GM19452 (cell line): ENCODE data around the gene DENND10.

ENCODE experiments used
- ATAC-seq: cut with Tn5 transposase; IDR thresholded peaks from one replicate; pipeline ENCODE4 v1.9.1; 2021; ENCODE audit not compliant: unreplicated experiment

The DENND10 gene, protein sequence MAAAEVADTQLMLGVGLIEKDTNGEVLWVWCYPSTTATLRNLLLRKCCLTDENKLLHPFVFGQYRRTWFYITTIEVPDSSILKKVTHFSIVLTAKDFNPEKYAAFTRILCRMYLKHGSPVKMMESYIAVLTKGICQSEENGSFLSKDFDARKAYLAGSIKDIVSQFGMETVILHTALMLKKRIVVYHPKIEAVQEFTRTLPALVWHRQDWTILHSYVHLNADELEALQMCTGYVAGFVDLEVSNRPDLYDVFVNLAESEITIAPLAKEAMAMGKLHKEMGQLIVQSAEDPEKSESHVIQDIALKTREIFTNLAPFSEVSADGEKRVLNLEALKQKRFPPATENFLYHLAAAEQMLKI

DNA sequence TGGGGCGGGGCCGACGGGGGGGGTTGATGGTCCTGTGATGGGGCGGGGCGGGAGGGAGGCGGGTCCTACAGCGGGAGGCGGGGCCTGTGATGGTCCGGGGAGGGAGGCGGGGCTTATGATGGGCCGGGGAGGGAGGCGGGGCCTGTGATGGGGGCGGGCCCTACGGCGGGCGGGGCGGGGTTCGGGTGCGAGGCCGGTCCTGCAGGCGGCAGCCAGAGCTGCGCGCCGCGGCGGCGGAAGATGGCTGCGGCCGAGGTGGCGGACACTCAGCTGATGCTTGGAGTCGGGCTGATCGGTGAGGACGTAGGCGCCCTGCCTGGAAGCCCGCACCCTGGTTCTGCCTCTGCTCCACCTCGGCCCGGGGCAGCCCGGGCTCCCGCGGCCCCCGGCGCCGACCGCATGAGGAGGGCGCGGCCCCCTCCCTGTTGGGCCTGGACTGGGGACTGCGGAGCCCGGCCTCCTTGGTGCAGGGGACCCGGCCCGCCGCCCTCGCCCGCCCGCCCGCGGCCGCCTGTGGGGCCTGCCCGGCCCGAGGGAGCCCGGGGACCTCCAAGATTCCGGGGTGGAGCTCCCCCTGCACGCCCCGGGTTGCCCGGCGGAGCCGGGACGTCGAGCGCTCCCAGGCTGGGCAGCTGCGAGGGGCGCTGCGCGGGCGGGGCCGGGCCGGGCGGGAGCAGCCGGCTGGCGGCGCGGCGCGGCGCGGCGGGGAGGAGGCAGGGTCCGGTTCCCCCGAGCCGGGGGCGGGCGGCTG lies at the start of gene DENND10:
Gene DENND10, plus strand, starts transcription at position 211 of the 751 bp plus-strand sequence. Its CDS starts 30 bp downstream, at position 241.
- ATAC-seq, result peak; percentile 93

DNA sequence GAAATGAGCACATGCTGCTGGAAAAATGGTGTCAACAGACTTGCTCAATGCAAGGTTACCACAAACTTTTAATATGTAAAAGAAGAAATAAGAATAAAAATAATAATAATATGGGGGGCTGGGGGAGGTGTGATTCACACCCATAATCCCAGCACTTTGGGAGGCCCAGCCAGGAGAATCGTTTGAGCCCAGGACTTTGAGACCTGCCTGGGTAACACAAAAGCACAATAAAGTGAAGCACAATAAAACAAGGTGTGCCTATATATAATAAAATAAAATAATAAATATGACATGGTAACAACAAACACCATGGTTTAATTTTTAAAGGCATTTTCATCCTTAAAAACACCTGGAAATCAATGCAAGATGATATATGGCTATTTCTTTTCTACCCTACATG lies 48.4 kb upstream of the DENND10 start:
- no peak for ATAC-seq

DNA sequence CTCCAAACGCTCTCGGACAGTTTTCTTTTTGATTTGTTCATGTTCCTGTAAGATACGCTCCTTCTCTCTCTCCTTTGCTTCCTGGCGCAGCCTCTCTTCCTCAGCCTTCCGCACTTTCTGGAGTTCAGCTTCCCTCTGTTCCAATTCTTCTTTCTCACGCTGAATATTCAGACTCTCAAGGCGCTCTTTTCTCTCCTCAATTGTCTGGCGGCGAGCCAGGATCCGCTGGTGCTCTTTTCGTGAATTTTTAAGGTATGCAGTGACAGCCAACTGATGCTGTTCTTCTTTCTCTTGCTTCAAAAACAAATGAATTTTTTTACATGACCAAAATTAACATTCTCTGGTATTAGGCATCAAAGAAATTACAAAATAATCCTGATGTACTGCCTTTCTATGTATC lies 45.9 kb upstream of the DENND10 start:
- no peak for ATAC-seq

DNA sequence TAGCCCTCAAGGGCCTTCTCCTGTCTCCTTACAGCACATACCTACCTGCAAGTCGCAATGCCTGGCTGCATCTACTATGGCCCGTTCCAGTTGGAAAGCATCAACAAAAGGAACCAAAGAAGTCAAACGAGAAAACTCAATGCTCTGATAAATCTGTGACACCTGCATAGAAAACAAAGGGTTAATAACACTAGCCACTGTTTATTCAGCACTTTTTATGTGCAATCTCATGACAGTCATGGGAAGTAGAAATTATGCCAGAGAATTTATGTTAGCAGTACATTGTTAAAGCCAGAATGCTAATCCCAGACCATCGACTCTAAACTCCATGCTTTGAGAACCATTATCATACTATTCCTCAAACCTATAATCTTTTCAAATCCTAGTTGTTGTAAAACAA lies 44.4 kb upstream of the DENND10 start:
- ATAC-seq, result no peak

DNA sequence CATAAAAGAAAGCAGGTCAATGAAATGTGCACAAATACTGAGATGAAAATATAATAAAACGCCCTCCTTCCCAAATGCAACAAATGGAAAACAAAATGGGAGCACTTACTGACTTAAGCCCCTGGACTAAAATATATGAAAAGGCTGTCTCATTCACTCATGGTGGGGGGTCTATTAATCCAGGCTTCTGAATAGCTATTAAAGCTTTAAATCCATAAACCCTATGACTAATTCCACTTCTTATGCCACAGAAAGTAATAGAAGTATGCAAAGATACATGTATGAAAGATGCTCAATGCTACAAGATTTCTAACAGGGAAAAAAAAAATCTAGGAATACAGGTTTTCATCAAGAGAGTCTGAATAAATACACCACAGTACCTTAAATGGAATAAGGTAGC lies 43.8 kb upstream of the DENND10 start:
- no peak for ATAC-seq

DNA sequence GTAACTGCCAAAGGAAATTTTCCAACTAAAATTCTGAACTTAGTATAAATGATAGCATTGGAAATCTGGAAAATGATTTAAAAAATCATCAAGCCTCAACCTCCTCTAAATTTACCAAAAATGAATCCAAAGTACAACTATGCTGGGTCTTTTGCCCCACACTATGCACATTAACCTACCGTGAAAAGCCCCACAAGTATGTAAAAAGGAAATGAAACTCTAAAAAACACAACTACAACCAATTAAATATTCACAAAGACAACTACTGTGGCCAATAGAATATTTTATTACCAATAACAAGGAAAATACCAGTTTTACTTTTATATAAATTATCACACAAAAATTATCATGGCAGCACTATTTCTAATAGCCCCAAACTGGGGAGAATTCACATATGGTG lies 42.6 kb upstream of the DENND10 start:
- no peak for ATAC-seq

DNA sequence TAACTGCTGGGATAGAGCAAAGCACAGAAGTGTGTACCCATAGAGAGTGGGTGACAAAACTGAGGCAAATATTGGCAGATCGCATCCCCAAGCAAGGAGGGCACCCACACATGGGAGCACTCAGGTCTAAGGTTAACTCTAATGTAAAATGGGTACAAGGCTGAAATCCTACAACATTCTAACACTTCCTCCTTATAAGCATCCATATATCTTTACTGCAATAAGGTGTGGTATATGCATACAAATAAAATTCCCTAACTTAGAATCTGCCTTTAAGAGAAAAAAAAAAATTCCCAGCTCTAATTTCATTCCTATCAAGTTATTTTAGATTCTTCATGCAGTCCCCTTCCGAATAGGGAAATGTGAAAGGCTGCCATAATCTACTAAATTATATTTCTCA lies 42.0 kb upstream of the DENND10 start:
- no peak for ATAC-seq

DNA sequence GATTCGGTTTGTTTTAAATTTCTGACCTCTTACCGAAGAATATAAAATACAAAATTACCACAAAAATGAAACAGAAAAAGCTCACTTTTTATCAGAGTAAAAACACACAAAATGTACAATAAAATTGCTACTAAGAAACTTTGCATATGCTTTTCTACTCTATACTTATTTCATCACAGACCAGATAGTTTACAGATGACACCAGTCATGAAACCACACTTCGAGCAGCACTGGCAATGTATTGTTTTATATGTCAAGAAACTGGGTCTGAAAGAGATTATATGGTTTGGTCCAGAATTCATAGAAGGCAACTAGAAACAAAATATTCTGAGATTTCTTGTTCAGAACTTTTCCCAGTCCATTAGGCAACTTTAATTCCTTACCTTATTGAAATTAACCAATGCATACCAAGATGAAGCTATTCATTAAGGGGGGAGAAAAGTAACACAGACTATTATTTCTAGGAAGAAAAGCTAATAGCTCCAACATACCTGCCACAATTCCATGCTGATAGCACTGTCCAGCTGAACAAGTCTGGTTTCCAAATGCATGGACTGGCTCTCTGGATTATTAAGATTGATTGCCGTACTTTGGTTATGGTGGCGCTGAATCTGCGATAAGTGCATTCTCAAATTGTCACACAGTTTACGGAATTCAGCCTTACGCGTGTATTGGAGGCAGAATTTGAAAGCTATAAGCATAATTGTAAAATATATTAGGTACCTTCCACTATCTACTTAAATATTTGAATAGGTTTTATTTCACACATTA lies 33.3 kb upstream of the DENND10 start:
- no peak for ATAC-seq

DNA sequence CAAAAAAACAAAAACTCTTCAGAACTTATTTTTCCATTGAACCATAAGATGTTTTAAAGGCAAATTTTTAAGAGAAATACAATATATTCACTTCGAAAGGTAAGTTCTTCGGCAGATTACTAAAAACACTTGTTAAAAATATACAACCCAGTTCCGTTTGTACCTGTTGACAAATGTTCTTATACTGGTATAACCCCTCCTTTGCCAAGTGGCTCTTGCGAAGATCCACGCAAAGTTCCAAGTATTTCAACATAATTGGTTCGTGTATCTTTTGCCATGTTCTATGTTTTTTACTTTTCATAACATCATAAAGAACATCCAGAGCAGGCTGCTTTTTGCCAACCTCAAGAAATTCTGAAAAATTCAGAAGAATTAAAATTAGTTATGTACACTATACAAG lies 30.3 kb upstream of the DENND10 start:
- no peak for ATAC-seq

DNA sequence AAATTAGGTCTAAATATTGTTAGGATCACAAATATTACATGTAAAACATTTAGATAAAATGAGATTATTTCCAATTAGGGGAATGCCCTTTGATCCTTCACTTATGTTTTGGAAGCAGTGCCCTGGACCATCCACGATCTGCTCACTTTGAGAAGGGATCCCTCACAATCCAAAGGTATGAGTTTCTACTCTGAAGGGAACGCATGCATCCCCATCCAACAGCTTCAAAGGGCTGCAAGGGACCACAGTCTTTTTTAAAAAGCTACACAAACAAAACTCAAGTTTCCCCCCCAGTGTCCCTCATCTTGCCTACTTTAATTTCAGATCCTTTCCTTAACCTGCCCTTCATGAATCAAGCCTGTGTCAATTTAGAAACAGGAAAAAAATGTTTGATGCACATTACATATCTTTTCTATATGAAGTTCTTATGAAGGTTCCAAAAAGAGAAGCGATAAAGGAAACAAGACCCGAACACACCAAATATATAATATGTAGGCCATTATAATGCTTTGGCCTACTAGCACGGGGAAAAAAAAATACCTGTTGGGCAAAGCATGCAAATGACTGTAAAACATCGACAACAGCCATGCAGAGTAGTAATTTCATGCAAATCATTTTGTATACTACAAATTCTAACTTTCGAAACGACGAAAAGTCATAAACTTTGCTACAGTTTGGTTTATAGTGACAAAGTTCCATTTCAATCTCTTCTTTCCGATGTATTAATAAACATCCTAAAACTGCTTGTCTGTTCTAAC lies 25.3 kb upstream of the DENND10 start:
- ATAC-seq, result no peak

DNA sequence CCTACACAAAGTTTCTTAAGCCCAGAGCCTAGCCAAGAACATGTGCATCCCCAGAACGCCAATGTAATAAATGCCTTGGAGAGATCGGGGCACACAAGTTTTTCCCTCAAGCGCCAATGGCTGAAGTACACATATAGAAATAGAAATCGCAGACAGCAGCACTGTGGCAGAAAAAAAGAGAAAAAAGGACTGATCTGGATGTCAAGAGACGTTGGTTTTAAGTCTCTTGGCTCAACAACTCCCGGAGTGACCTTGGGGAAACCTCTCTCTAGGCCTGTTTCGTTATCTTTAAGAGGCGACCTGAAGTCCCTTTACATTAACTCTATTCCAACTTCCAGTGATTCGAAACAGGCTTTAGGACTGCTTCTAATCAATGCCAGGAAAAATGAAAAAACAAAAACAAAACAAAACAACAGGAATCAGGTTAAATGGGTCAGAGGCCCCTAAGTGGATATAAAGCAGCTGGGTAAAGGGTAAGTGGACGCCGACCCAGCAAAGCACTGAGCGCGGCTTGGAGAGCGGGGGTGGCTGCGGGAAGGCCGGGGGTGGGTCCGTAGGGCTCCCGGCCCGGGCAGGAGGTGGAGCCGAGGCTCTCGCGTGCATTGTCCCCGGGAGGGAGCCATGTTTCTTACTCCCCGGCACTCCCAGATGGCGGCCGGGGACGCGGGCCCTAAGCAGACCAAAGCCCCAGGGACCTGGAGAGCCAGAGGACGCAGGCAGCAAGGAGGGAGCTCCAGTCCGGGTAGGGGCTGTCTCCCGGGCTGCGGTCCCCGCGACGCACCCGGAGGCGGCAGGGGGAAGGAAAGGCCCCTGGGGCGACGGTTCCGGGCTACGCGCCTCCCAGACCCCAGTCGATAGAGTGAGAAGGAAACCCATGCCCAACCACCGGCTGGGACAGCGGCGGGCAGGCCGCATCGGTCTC lies 24.1 kb upstream of the DENND10 start:
- ATAC-seq, result peak; percentile 63

DNA sequence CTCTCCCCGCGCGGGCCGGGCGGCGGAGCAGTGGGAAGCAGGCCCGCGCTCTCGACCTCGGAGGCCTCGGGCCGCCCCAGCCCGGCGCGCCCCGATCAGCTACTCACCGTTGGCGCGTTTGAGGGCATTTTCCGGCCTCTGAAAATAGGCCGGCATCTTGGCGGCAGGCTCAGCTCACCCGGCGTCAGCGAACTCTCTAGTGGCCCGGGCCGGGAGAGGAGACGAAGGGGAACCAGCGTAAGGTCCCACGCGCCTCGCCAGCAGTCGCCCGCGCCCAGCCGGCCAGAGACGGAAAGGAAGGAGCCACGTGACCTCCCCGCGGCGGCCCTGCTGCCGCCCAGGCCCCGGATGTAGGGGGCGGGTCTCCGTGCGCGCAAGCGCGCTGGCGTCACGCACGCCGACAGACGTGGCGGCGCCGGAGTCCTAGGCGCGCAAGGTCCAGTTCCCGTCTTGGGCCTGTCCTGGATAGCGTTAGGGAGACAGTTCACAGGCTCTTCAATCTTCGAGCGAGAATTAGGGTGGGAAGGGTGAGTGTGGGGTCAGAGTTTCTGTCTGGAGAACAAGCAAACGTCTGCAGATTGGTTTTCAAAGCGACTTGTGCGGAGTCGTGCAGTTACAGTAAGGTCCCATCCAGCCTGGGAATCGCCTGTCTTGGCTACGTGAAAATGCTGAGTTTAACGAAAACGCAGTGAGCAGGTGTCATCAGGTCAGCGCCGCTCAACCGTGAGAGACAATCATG lies 23.2 kb upstream of the DENND10 start, which contains the start of gene EIF3A:
Gene EIF3A, minus strand, starts transcription at position 297 of the 739 bp plus-strand sequence. Its CDS starts 141 bp downstream, at position 156.
- ATAC-seq, result peak; percentile 74

DNA sequence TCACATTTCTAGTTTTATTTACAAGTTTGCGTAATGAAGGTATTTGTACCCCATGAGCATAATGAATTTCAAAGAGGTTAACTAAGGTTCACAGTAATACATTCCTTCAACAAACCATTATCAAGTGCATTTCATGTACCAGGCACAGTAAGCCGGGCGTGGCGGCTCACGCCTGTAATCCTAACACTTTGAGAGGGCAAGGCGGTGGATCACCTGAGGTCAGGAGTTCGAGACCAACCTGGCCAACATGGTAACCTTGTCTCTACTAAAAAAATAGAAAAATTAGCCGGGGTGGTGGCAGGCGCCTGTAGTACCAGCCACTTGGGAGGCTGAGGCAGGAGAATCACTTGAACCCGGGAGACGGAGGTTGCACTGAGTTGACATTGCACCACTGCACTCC lies 19.0 kb upstream of the DENND10 start:
- no peak for ATAC-seq

DNA sequence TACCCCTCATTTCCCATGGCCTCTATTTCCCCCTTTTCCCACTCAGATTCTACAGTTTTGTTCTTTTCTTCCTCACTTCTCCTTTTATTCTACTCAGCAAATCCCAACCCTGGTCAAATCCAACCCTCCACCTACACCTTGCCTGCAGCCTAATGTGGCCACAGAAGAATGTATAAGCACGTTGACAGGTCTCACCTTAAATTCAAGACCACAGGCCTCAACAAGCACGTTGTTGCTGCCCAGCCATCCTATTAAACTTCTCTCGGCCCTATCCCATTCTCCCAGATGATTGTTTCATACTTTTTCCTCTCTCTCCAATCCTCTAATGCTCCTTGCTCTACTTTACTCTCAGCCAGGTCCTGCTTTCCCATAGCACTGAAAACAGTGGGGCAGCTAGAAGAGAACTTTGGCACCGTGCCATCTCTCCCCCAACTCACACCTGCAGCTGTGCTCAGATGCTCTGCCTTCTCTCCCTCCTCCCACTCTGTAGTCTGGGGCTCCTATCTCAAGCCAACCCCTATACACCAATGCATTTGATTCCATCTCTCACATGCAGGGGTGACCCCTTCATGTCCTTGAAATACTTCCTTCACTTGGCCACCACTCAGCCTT lies 16.5 kb upstream of the DENND10 start:
- no peak for ATAC-seq

DNA sequence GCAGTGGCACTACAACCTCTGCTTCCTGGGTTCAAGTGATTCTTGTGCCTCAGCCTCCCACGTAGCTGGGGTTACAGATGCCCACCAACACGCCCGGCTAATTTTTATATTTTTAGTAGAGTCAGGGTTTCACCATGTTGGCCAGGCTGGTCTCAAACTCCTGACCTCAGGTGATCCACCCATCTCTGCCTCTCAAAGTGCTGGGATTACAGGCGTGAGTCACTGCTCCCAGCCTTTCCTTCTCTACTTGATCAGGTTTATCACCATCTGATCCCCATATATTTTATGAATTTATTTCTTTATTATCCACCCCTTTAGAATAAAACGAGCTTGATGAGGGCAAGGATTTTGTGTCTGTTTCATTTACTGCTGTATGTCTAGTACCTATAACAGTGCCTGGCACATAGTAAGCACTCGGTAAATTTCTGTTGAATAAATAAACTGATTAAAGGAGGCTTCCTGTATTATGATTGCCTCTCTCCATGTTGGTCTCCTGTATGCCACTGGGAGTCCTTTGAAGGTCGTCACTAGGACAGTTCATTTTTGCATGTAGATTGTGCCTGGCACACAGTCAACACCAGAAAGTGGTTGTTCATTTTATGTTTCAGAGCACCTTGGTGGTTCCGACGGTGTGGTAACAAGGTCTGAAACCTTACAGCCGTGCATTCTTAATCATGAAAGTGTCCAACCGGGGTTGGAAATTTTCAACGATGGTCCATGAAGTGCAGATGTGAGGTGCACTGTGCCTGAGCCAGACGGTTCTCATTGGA lies 13.7 kb upstream of the DENND10 start:
- ATAC-seq, result no peak

DNA sequence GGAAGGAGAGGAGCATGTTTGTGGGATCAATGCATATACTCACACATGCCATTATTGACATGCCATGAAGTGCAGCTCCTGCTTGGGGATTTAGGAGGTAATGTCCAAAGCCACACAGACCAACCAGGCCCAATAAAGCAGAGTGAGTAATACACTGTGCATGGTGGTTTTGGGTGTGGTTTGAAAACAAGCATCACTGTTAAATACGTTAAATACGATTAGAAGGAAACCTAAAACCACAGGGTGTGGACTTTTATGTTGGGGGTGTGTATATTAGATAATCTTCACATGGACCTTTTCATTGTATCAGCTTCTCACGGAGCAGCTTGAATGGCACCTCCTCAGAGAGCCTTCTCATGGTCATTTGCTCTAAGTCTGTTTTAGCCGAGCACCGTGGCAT lies 12.9 kb upstream of the DENND10 start:
- no peak for ATAC-seq

DNA sequence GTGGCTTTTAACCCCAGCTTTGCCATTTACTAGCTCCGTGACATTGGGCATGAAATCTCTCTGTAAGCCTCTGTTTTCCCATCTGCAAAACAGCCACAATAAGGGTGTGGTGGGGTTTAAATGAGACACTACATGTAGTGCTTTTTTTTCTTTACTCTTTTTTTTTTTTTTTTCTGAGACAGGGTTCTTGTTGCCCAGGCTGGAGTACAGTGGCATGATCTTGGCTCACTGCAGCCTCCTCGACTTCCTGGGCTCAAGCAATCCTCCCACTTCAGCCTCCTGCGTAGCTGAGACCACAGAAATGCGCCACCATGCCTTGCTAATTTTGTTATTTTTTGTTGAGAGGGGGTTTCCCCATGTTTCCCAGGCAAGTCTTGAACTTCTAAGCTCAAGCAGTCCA lies 8.3 kb upstream of the DENND10 start:
- no peak for ATAC-seq
